ENCODE data around the gene UGGT1.

UGGT1 gene

GRCh38 chr2:128160616-128161275, 69.7 kb downstream of the UGGT1 start:
- no peak overlapping the region for H3K18ac ChIP-seq (ENCODE audit: low read length)
- no peak overlapping the region for H2BK12ac ChIP-seq (ENCODE audit: low read length)
- peaks cover 20 to 21% of the 10 kb centered on the region in 2 experiments for H3K36me3 ChIP-seq (ENCODE audit: control insufficient read depth in 1 of 2, insufficient read depth in 2 of 2, low read length in 2 of 2)
- no peak overlapping the region for H2BK120ac ChIP-seq (ENCODE audit: insufficient read depth, low read length, poor library complexity)
- no peaks in the 10 kb centered on the region for H3K4me1 ChIP-seq (ENCODE audit: control insufficient read depth in 1 of 2, insufficient read depth in 2 of 2, low read length in 2 of 2)
- H3K4ac ChIP-seq (ENCODE audit: low read depth, low read length): no peak overlapping the region
- no peak overlapping the region for H4K12ac ChIP-seq (ENCODE audit: low read depth, low read length)
- no peak overlapping the region for H3K9ac ChIP-seq (ENCODE audit: low read length)
- H3K79me2 ChIP-seq (ENCODE audit: control insufficient read depth, insufficient read depth, low read length, poor library complexity): no peaks in the 10 kb centered on the region
- no peak overlapping the region for H4K8ac ChIP-seq (ENCODE audit: low read depth, low read length)
- H4K91ac ChIP-seq (ENCODE audit: low read depth, low read length): no peak overlapping the region
- no peak overlapping the region for H3K4me2 ChIP-seq (ENCODE audit: low read length)
- H2AK5ac ChIP-seq (ENCODE audit: low read length): no peak overlapping the region
- DNase-seq: no peak
- H3K9me3 ChIP-seq (ENCODE audit: insufficient read depth, low read depth, low read length): no peaks in the 10 kb centered on the region
- no peak overlapping the region for H3K14ac ChIP-seq (ENCODE audit: low read length)
- H3K23ac ChIP-seq (ENCODE audit: low read length): no peak overlapping the region
- no peak overlapping the region for H2AFZ ChIP-seq (ENCODE audit: insufficient read depth, low read length, poor library complexity)
- H2BK5ac ChIP-seq (ENCODE audit: low read depth, low read length, poor library complexity): no peak overlapping the region
- no peaks in the 10 kb centered on the region for H3K27me3 ChIP-seq (ENCODE audit: insufficient read depth, low read length)
- no peak overlapping the region for H3K4me3 ChIP-seq (ENCODE audit: low read depth, low read length)
- no peak overlapping the region for H3K27ac ChIP-seq (ENCODE audit: low read depth, low read length)
- no CpG with 5 or more reads among the region's 9 CpGs for WGBS (ENCODE audit: extremely low coverage, insufficient coverage, insufficient read length)
- H3K79me1 ChIP-seq (ENCODE audit: low read length): no peaks in the 10 kb centered on the region

GRCh38 chr2:128162266-128162665, 71.3 kb downstream of the UGGT1 start:
- H3K27ac ChIP-seq (ENCODE audit: low read depth, low read length): no peak overlapping the region
- H4K8ac ChIP-seq (ENCODE audit: low read depth, low read length): no peak overlapping the region
- H3K9me3 ChIP-seq (ENCODE audit: insufficient read depth, low read depth, low read length): no peaks in the 10 kb centered on the region
- H4K91ac ChIP-seq (ENCODE audit: low read depth, low read length): no peak overlapping the region
- no peak overlapping the region for H2BK5ac ChIP-seq (ENCODE audit: low read depth, low read length, poor library complexity)
- no peaks in the 10 kb centered on the region for H3K4me1 ChIP-seq (ENCODE audit: control insufficient read depth in 1 of 2, insufficient read depth in 2 of 2, low read length in 2 of 2)
- H3K4me2 ChIP-seq (ENCODE audit: low read length): no peak overlapping the region
- H3K23ac ChIP-seq (ENCODE audit: low read length): no peak overlapping the region
- no peak overlapping the region for H2BK120ac ChIP-seq (ENCODE audit: insufficient read depth, low read length, poor library complexity)
- H2AFZ ChIP-seq (ENCODE audit: insufficient read depth, low read length, poor library complexity): no peak overlapping the region
- no peaks in the 10 kb centered on the region for H3K27me3 ChIP-seq (ENCODE audit: insufficient read depth, low read length)
- no peaks in the 10 kb centered on the region for H3K79me1 ChIP-seq (ENCODE audit: low read length)
- peak in 1 of 2 donors; percentile 2 for DNase-seq
- H2BK12ac ChIP-seq (ENCODE audit: low read length): no peak overlapping the region
- no peaks in the 10 kb centered on the region for H3K79me2 ChIP-seq (ENCODE audit: control insufficient read depth, insufficient read depth, low read length, poor library complexity)
- H3K36me3 ChIP-seq (ENCODE audit: control insufficient read depth in 1 of 2, insufficient read depth in 2 of 2, low read length in 2 of 2): peaks cover 21 to 22% of the 10 kb centered on the region in 2 experiments
- H3K4ac ChIP-seq (ENCODE audit: low read depth, low read length): no peak overlapping the region
- H3K9ac ChIP-seq (ENCODE audit: low read length): no peak overlapping the region
- peak overlapping the region; percentile 17 for H3K18ac ChIP-seq (ENCODE audit: low read length)
- H4K12ac ChIP-seq (ENCODE audit: low read depth, low read length): no peak overlapping the region
- H3K14ac ChIP-seq (ENCODE audit: low read length): no peak overlapping the region
- no CpG with 5 or more reads among the region's 2 CpGs for WGBS (ENCODE audit: extremely low coverage, insufficient coverage, insufficient read length)
- H3K4me3 ChIP-seq (ENCODE audit: low read depth, low read length): no peak overlapping the region
- no peak overlapping the region for H2AK5ac ChIP-seq (ENCODE audit: low read length)

- no peaks in the 10 kb centered on the region for H3K9me3 ChIP-seq (ENCODE audit: insufficient read depth, low read depth, low read length)
- no peak overlapping the region for H3K9ac ChIP-seq (ENCODE audit: low read length)
- no CpG with 5 or more reads among the region's 2 CpGs for WGBS (ENCODE audit: extremely low coverage, insufficient coverage, insufficient read length)
- H3K18ac ChIP-seq (ENCODE audit: low read length): no peak overlapping the region
- no peak overlapping the region for H3K4me2 ChIP-seq (ENCODE audit: low read length)
- H4K8ac ChIP-seq (ENCODE audit: low read depth, low read length): no peak overlapping the region
- H4K12ac ChIP-seq (ENCODE audit: low read depth, low read length): no peak overlapping the region
- H3K4ac ChIP-seq (ENCODE audit: low read depth, low read length): no peak overlapping the region
- H3K4me1 ChIP-seq (ENCODE audit: control insufficient read depth in 1 of 2, insufficient read depth in 2 of 2, low read length in 2 of 2): peaks cover 0 to 2% of the 10 kb centered on the region in 2 experiments
- no peak overlapping the region for H3K23ac ChIP-seq (ENCODE audit: low read length)
- H3K14ac ChIP-seq (ENCODE audit: low read length): no peak overlapping the region
- H2AK5ac ChIP-seq (ENCODE audit: low read length): no peak overlapping the region
- H3K4me3 ChIP-seq (ENCODE audit: low read depth, low read length): no peak overlapping the region
- no peak overlapping the region for H3K27ac ChIP-seq (ENCODE audit: low read depth, low read length)
- no peaks in the 10 kb centered on the region for H3K27me3 ChIP-seq (ENCODE audit: insufficient read depth, low read length)
- no peaks in the 10 kb centered on the region for H3K79me1 ChIP-seq (ENCODE audit: low read length)
- H2AFZ ChIP-seq (ENCODE audit: insufficient read depth, low read length, poor library complexity): no peak overlapping the region
- peaks cover 22 to 25% of the 10 kb centered on the region in 2 experiments for H3K36me3 ChIP-seq (ENCODE audit: control insufficient read depth in 1 of 2, insufficient read depth in 2 of 2, low read length in 2 of 2)
- no peak overlapping the region for H2BK12ac ChIP-seq (ENCODE audit: low read length)
- DNase-seq: no peak
- H3K79me2 ChIP-seq (ENCODE audit: control insufficient read depth, insufficient read depth, low read length, poor library complexity): no peaks in the 10 kb centered on the region
- no peak overlapping the region for H2BK5ac ChIP-seq (ENCODE audit: low read depth, low read length, poor library complexity)
- no peak overlapping the region for H2BK120ac ChIP-seq (ENCODE audit: insufficient read depth, low read length, poor library complexity)
- H4K91ac ChIP-seq (ENCODE audit: low read depth, low read length): no peak overlapping the region
These were observed 73.3 kb downstream of the UGGT1 start for GRCh38 chr2:128164311-128164710.

GRCh38 chr2:128166746-128167353, 75.8 kb downstream of the UGGT1 start:
- Histone ChIP-seq H4K91ac (ENCODE audit: low read depth, low read length) (no peak overlapping the region), H3K4ac (ENCODE audit: low read depth, low read length) (no peak overlapping the region), H3K27me3 (ENCODE audit: insufficient read depth, low read length) (no peaks in the 10 kb centered on the region), H3K36me3 (ENCODE audit: control insufficient read depth in 1 of 2, insufficient read depth in 2 of 2, low read length in 2 of 2) (peaks cover 22 to 26% of the 10 kb centered on the region in 2 experiments), H3K79me1 (ENCODE audit: low read length) (no peaks in the 10 kb centered on the region), H4K12ac (ENCODE audit: low read depth, low read length) (no peak overlapping the region), H3K14ac (ENCODE audit: low read length) (no peak overlapping the region), H3K18ac (ENCODE audit: low read length) (no peak overlapping the region), H3K4me3 (ENCODE audit: low read depth, low read length) (no peak overlapping the region), H2BK120ac (ENCODE audit: insufficient read depth, low read length, poor library complexity) (no peak overlapping the region), H3K9ac (ENCODE audit: low read length) (no peak overlapping the region), H3K9me3 (ENCODE audit: insufficient read depth, low read depth, low read length) (no peaks in the 10 kb centered on the region), H3K4me1 (ENCODE audit: control insufficient read depth in 1 of 2, insufficient read depth in 2 of 2, low read length in 2 of 2) (peaks cover 0 to 2% of the 10 kb centered on the region in 2 experiments), H4K8ac (ENCODE audit: low read depth, low read length) (no peak overlapping the region), H3K79me2 (ENCODE audit: control insufficient read depth, insufficient read depth, low read length, poor library complexity) (no peaks in the 10 kb centered on the region), H3K23ac (ENCODE audit: low read length) (no peak overlapping the region), H2BK12ac (ENCODE audit: low read length) (no peak overlapping the region), H2AK5ac (ENCODE audit: low read length) (no peak overlapping the region), H3K27ac (ENCODE audit: low read depth, low read length) (no peak overlapping the region), H2BK5ac (ENCODE audit: low read depth, low read length, poor library complexity) (no peak overlapping the region), H3K4me2 (ENCODE audit: low read length) (no peak overlapping the region), H2AFZ (ENCODE audit: insufficient read depth, low read length, poor library complexity) (no peak overlapping the region)
- DNase-seq: no peak
- no CpG with 5 or more reads among the region's 4 CpGs for WGBS (ENCODE audit: extremely low coverage, insufficient coverage, insufficient read length)

All from trophoblast cell (in vitro differentiated cells and primary cell).